Loucy (cell line): ENCODE measurements around the gene NIPSNAP2.
"Not testable (repeated sequence)": the region's sequence is repeated elsewhere in the genome, so short reads cannot be mapped to it uniquely, and the experiment has no call there.

Source experiments
- H2AFZ ChIP-seq: fragments of 200-600 bp; sonication (generic); 2 replicates; pipeline ENCODE4 v1.6.0; 2016; ENCODE audit warnings: antibody characterized with exemption, mild to moderate bottlenecking, low read length, moderate library complexity
- H3F3A ChIP-seq: fragments of 200-600 bp; 2 replicates; pipeline ENCODE4 v1.6.0; 2016; ENCODE audit warnings: antibody characterized with exemption, low read depth, mild to moderate bottlenecking
- H3K27me3 ChIP-seq: fragments of 200-600 bp; sonication (generic); 2 replicates; pipeline ENCODE4 v1.6.1; 2014; ENCODE audit warnings: low read length, mild to moderate bottlenecking; ENCODE audit not compliant: insufficient read depth, poor library complexity, severe bottlenecking
- H3K36me3 ChIP-seq: fragments of 200-600 bp; sonication (generic); 2 replicates; pipeline ENCODE4 v1.6.1; 2016; ENCODE audit warnings: low read length; ENCODE audit not compliant: insufficient read depth
- H3K4me1 ChIP-seq: fragments of 200-600 bp; sonication (generic); 2 replicates; pipeline ENCODE4 v1.5.1; 2014; ENCODE audit warnings: low read length, mild to moderate bottlenecking; ENCODE audit not compliant: insufficient read depth, poor library complexity, severe bottlenecking
- H3K4me2 ChIP-seq: fragments of 200-600 bp; sonication (generic); 2 replicates; pipeline ENCODE4 v1.6.0; 2014; ENCODE audit warnings: antibody characterized with exemption, low read length, low read depth, mild to moderate bottlenecking; ENCODE audit not compliant: poor library complexity, severe bottlenecking
- H3K4me3 ChIP-seq: fragments of 200-600 bp; sonication (generic); 2 replicates; pipeline ENCODE4 v1.5.1; 2014; ENCODE audit warnings: low read length, mild to moderate bottlenecking, mixed read lengths; ENCODE audit not compliant: poor library complexity, severe bottlenecking
- H3K79me2 ChIP-seq: fragments of 200-600 bp; sonication (generic); 2 replicates; pipeline ENCODE4 v1.6.1; 2014; ENCODE audit warnings: low read length; ENCODE audit not compliant: insufficient read depth
- H3K9ac ChIP-seq: fragments of 200-600 bp; sonication (generic); 2 replicates; pipeline ENCODE4 v1.6.0; 2014; ENCODE audit warnings: mild to moderate bottlenecking, low read depth, low read length, moderate library complexity; ENCODE audit not compliant: poor library complexity, severe bottlenecking
- H3K9me2 ChIP-seq: fragments of 200-600 bp; sonication (generic); replicated peaks from 2 replicates; pipeline ENCODE4 v1.6.1; 2016; ENCODE audit warnings: low read depth, low read length, mixed read lengths
- H3K9me3 ChIP-seq: fragments of 200-600 bp; sonication (generic); 2 replicates; pipeline ENCODE4 v1.6.1; 2014; ENCODE audit warnings: mild to moderate bottlenecking, antibody characterized with exemption, low read length, low read depth; ENCODE audit not compliant: insufficient read depth
- H4K20me1 ChIP-seq: fragments of 200-600 bp; sonication (generic); 2 replicates; pipeline ENCODE4 v1.6.0; 2014; ENCODE audit warnings: antibody characterized with exemption, low read length, mild to moderate bottlenecking; ENCODE audit not compliant: insufficient read depth, poor library complexity, severe bottlenecking
- CTCF ChIP-seq: fragments of 200-600 bp; sonication (generic); conservative IDR thresholded peaks from 2 replicates; pipeline ENCODE4 v1.5.1; 2014; ENCODE audit warnings: mild to moderate bottlenecking, antibody characterized with exemption, low read length
- EZH2phosphoT487 ChIP-seq: fragments of 200-600 bp; IDR thresholded peaks from 2 replicates; pipeline ENCODE4 v1.6.1; 2018; ENCODE audit warnings: antibody characterized with exemption, mild to moderate bottlenecking, moderate library complexity, borderline replicate concordance

Gene NIPSNAP2

GRCh38 chr7:56048245-56048644, 83.9 kb downstream of the NIPSNAP2 start:
- TF ChIP-seq EZH2phosphoT487 = no peak
- TF ChIP-seq CTCF = no peak
- H3K4me3 ChIP-seq = no peak overlapping the region
- H3K9ac ChIP-seq = no peak overlapping the region
- H3K9me2 ChIP-seq = no peaks in the 10 kb centered on the region
- H3K4me1 ChIP-seq = peaks cover 18% of the 10 kb centered on the region
- H2AFZ ChIP-seq = no peak overlapping the region
- peaks cover 33% of the 10 kb centered on the region for H3K79me2 ChIP-seq
- H3K36me3 ChIP-seq = no peaks in the 10 kb centered on the region
- no peaks in the 10 kb centered on the region for H3K9me3 ChIP-seq
- peaks cover 5% of the 10 kb centered on the region for H3K27me3 ChIP-seq
- H4K20me1 ChIP-seq = peaks cover 16% of the 10 kb centered on the region
- no peak overlapping the region for H3K4me2 ChIP-seq
- H3F3A ChIP-seq = no peaks in the 10 kb centered on the region

- not testable (repeated sequence) for H3K9me3 ChIP-seq, H3K27me3 ChIP-seq, H3F3A ChIP-seq, H3K9ac ChIP-seq, H3K36me3 ChIP-seq, H3K9me2 ChIP-seq, H3K4me3 ChIP-seq, H2AFZ ChIP-seq
- Histone ChIP-seq H3K79me2 (peaks cover 38% of the 10 kb centered on the region), H3K4me1 (peaks cover 23% of the 10 kb centered on the region), H3K4me2 (peak overlapping the region; percentile 27), H4K20me1 (peaks cover 21% of the 10 kb centered on the region)
Measured at GRCh38 chr7:56048763-56049162, 84.4 kb downstream of the NIPSNAP2 start.
